HepG2 (cell line): ENCODE data around the gene TMCC2. TPM values are rescaled to one million over a fixed set of nuclear protein-coding genes. Genes with fewer than 3 reads are reported as not detected.

Experiments used
- BORCS8-MEF2B ChIP-seq: sonication (generic); formaldehyde crosslinking; IDR thresholded peaks from 2 replicates; pipeline ENCODE4 v1.8.0; 2022; ENCODE audit warnings: mild to moderate bottlenecking, missing genetic modification reagents
- CBFB ChIP-seq: sonication (generic); formaldehyde crosslinking; IDR thresholded peaks from 2 replicates; pipeline ENCODE4 v1.4.0; 2020; ENCODE audit warnings: missing genetic modification reagents
- ERF ChIP-seq: IDR thresholded peaks from 2 replicates; pipeline ENCODE4 v1.6.1; 2018; ENCODE audit warnings: missing biosample characterization, missing genetic modification reagents
- HINFP ChIP-seq: sonication (generic); formaldehyde crosslinking; IDR thresholded peaks from 2 replicates; pipeline ENCODE4 v1.4.0; 2020; ENCODE audit warnings: low read depth, mild to moderate bottlenecking, missing genetic modification reagents
- HNRNPH1 ChIP-seq: fragments of 200-400 bp; formaldehyde crosslinking; optimal IDR thresholded peaks from 2 replicates; pipeline ENCODE3; 2017; ENCODE audit warnings: mild to moderate bottlenecking, low read depth, low read length
- KDM4B ChIP-seq: sonication (generic); formaldehyde crosslinking; IDR thresholded peaks from 2 replicates; pipeline ENCODE4 v1.4.0; 2020; ENCODE audit warnings: missing genetic modification reagents
- NCOA1 ChIP-seq: sonication (generic); formaldehyde crosslinking; IDR thresholded peaks from 2 replicates; pipeline ENCODE4 v1.9.0; 2021; ENCODE audit warnings: missing genetic modification reagents
- ZBTB21 ChIP-seq: sonication (generic); formaldehyde crosslinking; IDR thresholded peaks from 2 replicates; pipeline ENCODE4 v1.4.0; 2020; ENCODE audit warnings: missing genetic modification reagents
- ZNF446 ChIP-seq: sonication (generic); formaldehyde crosslinking; IDR thresholded peaks from 2 replicates; pipeline ENCODE4 v1.5.0; 2020; ENCODE audit warnings: mild to moderate bottlenecking, missing genetic modification reagents
- ZNF510 ChIP-seq: sonication (generic); formaldehyde crosslinking; IDR thresholded peaks from 2 replicates; pipeline ENCODE4 v1.4.0; 2020; ENCODE audit warnings: low read depth, mild to moderate bottlenecking, missing genetic modification reagents
- ZNF580 ChIP-seq: IDR thresholded peaks from 2 replicates; pipeline ENCODE4 v1.6.1; 2016; ENCODE audit warnings: low read depth, borderline replicate concordance
- polyA plus RNA-seq, 8 experiments: library from polyadenylated mRNA; depleted of rRNA in 3 of 8; stranded (reverse) in 7 of 8; unstranded in 1 of 8; fragments of >200 nt; fragmentation: Illumina TruSeq in 4 of 8; extraction: Trizol in 4 of 8; gene quantifications; 2 replicates each; pipeline versions ENCODE4 v1.2.1 to v1.2.3, GENCODE V29; 2011 to 2016; ENCODE audit warnings: low read depth in 4 of 8, missing spikeins in 1 of 8, mixed read lengths in 1 of 8; ENCODE audit not compliant: insufficient read depth in 1 of 8
- total RNA-seq, 5 experiments: library from RNA; depleted of rRNA; stranded (reverse); fragments of >200 nt; fragmentation: Illumina TruSeq; extraction: Trizol; gene quantifications; 2 replicates each; pipeline ENCODE4 v1.2.3, GENCODE V29; 2016; ENCODE audit warnings: low read depth in 1 of 5
- TF ChIP-seq, protein P1 (sequence below): sonication (generic); formaldehyde crosslinking; IDR thresholded peaks from 2 replicates; pipeline ENCODE4 v1.9.0; 2022; ENCODE audit warnings: missing genetic modification reagents, mild to moderate bottlenecking, borderline replicate concordance
- TF ChIP-seq, protein P2 (sequence below): sonication (generic); formaldehyde crosslinking; IDR thresholded peaks from 2 replicates; pipeline ENCODE4 v1.4.0; 2020; ENCODE audit warnings: missing genetic modification reagents, borderline replicate concordance
- TF ChIP-seq, protein P3 (sequence below): sonication (generic); formaldehyde crosslinking; IDR thresholded peaks from 2 replicates; pipeline ENCODE4 v1.5.0; 2020; ENCODE audit warnings: missing genetic modification reagents, mild to moderate bottlenecking, borderline replicate concordance
- TF ChIP-seq, protein P4 (sequence below), 2 experiments: sonication (generic) in 1 of 2; formaldehyde crosslinking in 1 of 2; IDR thresholded peaks; 2 replicates each; pipeline versions ENCODE4 v1.6.1 to v1.9.0; 2014 to 2022; ENCODE audit warnings: antibody characterized with exemption in 1 of 2, borderline replicate concordance in 1 of 2, inconsistent platforms in 1 of 2, low read depth in 1 of 2, missing genetic modification reagents in 1 of 2

Gene TMCC2
- total and polyA plus RNA-seq, 2 of the 13 experiments (the other 11 are each of a cell fraction or from before 2014, with no cell fraction given), result 0.12 to 0.24 TPM

- TF ChIP-seq KDM4B (no peak), HNRNPH1 (no peak), HINFP (CRISPR knock-in tag) (no peak), ERF (CRISPR knock-in tag) (0 out of 2 replicates have a peak, but pooled peaks have one; percentile 17), ZNF510 (no peak), ZBTB21 (no peak; the same call in 1 of the 2 replicates), BORCS8-MEF2B (no peak; the same call in 1 of the 2 replicates), ZNF580 (no peak), ZNF446 (CRISPR knock-in tag) (no peak), CBFB (peak; percentile 13; the same call in 1 of the 2 replicates), NCOA1 (no peak)
- TF ChIP-seq, protein P1, sequence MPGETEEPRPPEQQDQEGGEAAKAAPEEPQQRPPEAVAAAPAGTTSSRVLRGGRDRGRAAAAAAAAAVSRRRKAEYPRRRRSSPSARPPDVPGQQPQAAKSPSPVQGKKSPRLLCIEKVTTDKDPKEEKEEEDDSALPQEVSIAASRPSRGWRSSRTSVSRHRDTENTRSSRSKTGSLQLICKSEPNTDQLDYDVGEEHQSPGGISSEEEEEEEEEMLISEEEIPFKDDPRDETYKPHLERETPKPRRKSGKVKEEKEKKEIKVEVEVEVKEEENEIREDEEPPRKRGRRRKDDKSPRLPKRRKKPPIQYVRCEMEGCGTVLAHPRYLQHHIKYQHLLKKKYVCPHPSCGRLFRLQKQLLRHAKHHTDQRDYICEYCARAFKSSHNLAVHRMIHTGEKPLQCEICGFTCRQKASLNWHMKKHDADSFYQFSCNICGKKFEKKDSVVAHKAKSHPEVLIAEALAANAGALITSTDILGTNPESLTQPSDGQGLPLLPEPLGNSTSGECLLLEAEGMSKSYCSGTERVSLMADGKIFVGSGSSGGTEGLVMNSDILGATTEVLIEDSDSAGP, result no peak; the same call in 1 of the 2 replicates
- TF ChIP-seq, protein P2, sequence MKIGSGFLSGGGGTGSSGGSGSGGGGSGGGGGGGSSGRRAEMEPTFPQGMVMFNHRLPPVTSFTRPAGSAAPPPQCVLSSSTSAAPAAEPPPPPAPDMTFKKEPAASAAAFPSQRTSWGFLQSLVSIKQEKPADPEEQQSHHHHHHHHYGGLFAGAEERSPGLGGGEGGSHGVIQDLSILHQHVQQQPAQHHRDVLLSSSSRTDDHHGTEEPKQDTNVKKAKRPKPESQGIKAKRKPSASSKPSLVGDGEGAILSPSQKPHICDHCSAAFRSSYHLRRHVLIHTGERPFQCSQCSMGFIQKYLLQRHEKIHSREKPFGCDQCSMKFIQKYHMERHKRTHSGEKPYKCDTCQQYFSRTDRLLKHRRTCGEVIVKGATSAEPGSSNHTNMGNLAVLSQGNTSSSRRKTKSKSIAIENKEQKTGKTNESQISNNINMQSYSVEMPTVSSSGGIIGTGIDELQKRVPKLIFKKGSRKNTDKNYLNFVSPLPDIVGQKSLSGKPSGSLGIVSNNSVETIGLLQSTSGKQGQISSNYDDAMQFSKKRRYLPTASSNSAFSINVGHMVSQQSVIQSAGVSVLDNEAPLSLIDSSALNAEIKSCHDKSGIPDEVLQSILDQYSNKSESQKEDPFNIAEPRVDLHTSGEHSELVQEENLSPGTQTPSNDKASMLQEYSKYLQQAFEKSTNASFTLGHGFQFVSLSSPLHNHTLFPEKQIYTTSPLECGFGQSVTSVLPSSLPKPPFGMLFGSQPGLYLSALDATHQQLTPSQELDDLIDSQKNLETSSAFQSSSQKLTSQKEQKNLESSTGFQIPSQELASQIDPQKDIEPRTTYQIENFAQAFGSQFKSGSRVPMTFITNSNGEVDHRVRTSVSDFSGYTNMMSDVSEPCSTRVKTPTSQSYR, result peak; percentile 96
- TF ChIP-seq, protein P3, sequence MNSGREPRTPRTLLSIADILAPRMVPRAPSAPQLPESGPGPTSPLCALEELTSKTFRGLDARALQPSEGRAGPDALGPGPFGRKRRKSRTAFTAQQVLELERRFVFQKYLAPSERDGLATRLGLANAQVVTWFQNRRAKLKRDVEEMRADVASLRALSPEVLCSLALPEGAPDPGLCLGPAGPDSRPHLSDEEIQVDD (CRISPR knock-in tag), result no peak
- TF ChIP-seq, protein P4, sequence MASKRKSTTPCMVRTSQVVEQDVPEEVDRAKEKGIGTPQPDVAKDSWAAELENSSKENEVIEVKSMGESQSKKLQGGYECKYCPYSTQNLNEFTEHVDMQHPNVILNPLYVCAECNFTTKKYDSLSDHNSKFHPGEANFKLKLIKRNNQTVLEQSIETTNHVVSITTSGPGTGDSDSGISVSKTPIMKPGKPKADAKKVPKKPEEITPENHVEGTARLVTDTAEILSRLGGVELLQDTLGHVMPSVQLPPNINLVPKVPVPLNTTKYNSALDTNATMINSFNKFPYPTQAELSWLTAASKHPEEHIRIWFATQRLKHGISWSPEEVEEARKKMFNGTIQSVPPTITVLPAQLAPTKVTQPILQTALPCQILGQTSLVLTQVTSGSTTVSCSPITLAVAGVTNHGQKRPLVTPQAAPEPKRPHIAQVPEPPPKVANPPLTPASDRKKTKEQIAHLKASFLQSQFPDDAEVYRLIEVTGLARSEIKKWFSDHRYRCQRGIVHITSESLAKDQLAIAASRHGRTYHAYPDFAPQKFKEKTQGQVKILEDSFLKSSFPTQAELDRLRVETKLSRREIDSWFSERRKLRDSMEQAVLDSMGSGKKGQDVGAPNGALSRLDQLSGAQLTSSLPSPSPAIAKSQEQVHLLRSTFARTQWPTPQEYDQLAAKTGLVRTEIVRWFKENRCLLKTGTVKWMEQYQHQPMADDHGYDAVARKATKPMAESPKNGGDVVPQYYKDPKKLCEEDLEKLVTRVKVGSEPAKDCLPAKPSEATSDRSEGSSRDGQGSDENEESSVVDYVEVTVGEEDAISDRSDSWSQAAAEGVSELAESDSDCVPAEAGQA (IDR thresholded peaks at IDR 0.05; ENCODE audit: low read depth), result no peak
- TF ChIP-seq, protein P4 (CRISPR knock-in tag; IDR thresholded peaks at IDR 0.05; ENCODE audit: borderline replicate concordance), result no peak
Measured at GRCh38 chr1:205294175-205294917, 66.6 kb downstream of the TMCC2 start (continued).
